GM18858 (cell line): ENCODE data around the gene AKR1A1.
"Not testable (repeated sequence)": the region's sequence is repeated elsewhere in the genome, so short reads cannot be mapped to it uniquely, and the experiment has no call there.

ENCODE experiments used
- ATAC-seq: cut with Tn5 transposase; IDR thresholded peaks from one replicate; pipeline ENCODE4 v1.9.1; 2021; ENCODE audit not compliant: unreplicated experiment

Gene AKR1A1

DNA sequence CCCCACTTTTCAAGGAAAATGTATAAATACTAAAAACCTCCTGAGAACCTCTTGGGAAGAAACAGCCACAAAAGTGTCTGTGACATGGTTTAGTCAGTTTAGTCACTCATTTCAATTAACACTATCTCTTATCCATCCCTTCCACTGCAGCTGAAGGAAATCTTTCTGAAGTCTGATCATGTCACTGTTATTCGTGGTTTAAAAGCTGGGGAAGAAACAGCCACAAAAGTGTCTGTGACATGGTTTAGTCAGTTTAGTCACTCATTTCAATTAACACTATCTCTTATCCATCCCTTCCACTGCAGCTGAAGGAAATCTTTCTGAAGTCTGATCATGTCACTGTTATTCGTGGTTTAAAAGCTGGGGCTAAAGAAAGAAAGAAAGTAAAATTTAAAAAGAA, 27.1 kb upstream of the AKR1A1 start:
- not testable (repeated sequence) for ATAC-seq

DNA sequence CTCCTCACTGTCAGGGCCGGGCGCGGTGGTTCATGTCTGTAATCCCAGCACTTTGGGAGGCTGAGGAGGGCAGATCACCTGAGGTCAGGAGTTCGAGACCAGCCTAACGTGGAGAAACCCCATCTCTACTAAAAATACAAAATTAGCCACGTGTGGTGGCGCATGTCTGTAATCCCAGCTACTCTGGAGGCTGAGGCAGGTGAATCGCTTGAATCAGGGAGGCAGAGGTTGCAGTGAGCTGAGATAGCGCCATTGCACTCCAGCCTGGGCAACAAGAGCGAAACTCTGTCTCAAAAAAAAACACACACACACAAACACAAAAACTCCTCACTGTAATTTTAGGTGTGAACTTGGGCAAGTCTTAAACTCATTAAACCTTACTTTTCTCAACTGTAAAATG, 26.7 kb upstream of the AKR1A1 start:
- ATAC-seq = not testable (repeated sequence)

DNA sequence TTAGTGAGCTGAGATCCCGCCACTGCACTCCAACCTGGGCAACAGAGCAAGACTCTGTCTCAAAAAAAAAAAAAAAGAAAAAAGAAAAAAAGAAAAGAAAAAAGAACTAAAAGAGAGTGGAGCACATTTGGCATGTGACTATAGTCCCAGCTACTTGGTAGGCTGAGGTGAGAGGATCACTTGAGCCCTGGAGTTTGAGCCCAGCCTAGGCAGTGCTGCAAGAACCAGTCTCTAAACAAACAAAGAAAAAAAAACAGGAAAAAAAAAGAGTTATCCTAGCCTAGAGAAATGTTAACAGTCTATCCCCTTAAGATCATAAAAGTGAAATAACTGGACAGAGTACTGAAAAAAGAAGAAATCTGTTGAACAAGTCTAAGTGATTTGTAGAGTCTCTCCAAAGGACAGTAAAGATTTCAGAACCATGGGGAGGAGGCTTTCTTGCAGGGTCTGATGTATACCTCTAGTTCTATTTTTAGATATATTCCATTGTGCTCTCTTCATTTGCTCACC, 24.4 kb upstream of the AKR1A1 start:
- ATAC-seq = no peak

DNA sequence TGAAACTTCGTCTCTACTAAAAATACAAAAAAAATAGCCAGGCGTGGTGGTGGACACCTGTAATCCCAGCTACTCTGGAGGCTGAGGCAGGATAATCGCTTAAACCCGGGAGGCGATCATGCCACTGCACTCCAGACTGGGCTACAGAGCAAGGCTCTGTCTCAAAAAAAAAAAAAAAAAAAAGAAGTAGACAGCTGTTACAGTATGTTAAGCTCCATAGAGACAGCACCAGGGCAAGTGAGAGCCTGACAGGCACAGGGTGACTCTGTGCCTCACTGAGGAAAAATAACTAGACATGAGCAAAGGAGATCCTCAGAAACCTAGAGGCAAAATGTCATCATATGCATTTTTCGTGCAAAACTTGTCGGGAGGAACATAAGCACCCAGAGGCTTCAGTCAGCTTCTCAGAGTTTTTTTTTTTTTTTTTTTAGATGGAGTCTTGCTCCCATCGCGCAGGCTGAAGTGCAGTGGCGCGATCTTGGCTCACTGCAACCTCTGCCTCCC, 19.9 kb upstream of the AKR1A1 start:
- ATAC-seq = no peak

- no peak for ATAC-seq
Observed at GRCh38 chr1:45531873-45532272, 18.8 kb upstream of the AKR1A1 start.

DNA sequence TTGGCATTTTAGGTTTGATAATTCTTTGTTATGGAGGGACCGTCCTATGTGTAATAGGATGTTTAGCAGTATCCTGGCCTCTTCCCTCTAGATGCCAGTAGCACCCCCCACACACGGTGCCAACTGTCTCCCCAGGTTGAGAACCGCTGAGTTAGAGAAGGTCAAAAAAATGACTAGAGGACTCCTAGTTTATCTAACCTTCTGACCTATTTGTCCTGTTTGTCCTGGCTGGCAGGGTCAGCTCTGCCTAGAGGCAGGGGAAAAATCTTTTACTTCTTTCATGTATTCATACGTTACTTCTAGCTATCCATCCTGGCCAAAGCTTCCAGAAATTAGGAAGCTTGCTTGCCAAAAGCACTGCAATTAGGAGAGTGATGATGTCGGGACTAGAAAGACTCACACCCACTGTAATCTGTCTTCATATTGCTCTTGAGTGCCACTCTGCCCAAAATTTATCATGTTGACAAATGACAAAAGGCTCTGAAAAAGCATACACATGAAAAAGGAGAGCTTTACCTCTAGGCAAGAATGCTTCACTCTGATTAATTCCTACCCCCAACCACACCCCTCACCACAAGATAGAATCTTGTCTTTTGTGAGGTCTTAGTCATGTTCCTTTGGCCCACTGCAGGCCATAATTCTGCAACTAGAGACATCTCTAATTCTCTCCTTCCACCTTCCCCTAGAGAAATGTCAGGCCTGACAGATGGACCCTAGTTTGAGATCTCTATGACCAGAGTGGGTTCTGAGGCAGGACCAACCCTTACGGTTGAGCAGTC, 14.4 kb upstream of the AKR1A1 start:
- no peak for ATAC-seq

GRCh38 chr1:45536886-45537285, 13.7 kb upstream of the AKR1A1 start:
- ATAC-seq = no peak

DNA sequence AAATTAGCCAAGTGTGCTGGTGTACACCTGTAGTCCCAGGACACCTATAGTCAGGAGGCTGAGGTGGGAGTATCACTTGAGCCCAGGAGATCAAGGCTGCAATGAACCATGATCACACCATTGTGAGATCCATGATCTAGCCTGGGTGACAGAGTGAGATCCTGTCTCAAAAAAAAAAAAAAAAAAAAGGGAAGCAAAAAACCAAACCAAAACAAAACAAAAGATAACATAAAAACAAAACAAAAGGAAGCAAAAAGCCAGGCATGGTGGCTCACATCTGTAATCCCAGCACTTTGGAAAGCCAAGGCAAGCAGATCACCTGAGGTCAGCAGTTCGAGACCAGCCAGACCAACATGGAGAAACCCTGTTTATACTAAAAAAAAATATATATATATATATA, 9.4 kb upstream of the AKR1A1 start:
- no peak for ATAC-seq

GRCh38 chr1:45542591-45542990, 8.0 kb upstream of the AKR1A1 start:
- no peak for ATAC-seq

DNA sequence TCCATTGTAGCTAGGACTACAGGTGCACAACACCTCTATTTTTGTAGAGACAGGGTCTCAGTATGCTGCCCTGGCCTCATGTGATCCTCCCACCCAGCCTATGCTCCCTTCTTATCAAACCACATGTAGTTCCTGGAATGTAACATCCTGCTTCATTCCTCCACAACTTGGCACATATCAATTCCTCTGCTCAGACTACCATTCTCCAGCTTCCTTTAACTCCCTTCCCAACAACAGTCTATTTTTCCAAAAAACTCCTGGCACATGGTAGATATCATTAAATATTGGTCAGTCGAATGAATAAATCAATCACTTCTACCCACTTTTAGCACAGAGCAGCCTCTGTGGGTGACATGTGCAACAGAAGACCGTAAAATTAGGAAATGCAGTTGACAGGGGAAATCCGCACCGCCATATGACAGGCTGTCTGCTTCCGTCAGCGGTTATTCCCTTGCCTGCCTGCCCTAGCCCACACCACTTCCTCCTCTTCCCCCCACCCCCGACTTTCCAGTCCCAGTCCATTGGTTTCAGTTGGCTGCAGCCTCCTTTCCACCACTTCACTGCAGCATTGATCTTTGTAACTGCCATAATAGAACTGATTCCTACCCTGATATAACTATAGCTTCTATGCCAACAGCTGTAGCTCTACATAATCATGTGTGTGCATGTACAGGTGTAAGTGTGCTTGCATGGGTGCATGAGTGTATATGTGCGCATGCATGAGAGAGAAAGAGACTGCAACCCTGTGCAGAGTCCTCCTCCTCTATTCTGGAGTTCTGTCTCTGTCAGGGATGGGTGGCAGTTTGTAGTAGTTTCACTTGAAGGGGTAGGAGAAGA, 6.8 kb upstream of the AKR1A1 start:
- no peak for ATAC-seq

GRCh38 chr1:45544530-45544929, 6.1 kb upstream of the AKR1A1 start:
- no peak for ATAC-seq

GRCh38 chr1:45545019-45545493, 5.6 kb upstream of the AKR1A1 start:
- ATAC-seq = peak; percentile 33

- ATAC-seq = no peak
Observed at GRCh38 chr1:45545553-45546310, 4.9 kb upstream of the AKR1A1 start.

GRCh38 chr1:45551684-45552083, 1.1 kb downstream of the AKR1A1 start:
- ATAC-seq = no peak

GRCh38 chr1:45552331-45552730, 1.7 kb downstream of the AKR1A1 start:
- no peak for ATAC-seq

DNA sequence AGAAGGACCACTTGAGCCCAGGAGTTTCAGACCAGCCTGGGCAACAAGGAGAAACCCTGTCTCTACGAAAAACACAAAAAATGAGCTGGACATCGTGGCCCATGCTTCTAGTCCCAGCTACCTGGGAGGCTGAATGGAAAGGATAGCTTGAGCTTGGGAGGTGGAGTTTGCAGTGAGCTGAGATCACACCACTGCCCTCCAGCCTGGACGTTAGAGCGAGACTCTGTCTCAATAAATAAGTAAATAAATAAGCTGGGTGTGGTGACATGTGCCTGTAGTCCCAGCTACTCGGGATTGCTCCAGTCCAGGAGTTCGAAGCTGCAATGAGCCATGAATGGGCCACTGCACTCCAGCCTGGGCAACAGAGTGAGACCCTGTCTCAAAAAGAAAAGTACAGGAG, 3.6 kb downstream of the AKR1A1 start:
- ATAC-seq = no peak

- ATAC-seq = no peak
Observed at GRCh38 chr1:45557422-45557944, 6.9 kb downstream of the AKR1A1 start.

DNA sequence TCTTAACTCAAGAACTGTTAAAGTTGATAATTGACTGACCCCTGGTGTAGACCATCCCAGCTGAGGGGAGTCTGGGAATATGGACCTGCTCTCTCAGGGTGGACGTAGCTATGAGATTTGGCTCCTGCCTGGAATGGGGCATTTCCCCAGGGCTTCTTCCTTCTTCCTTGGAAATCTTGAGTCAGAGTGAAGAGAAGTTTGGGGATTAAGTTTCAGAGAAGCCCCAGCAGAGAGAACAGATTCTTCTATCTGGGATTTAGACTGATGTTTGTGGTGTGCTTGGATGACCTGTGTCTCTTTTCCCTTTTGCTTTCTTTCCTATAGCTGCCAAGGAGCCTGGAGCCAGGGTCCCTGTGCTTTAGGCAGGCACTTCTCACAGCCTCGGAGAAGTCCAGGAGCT, 13.2 kb downstream of the AKR1A1 start:
- ATAC-seq = no peak

GRCh38 chr1:45566722-45567121, 16.1 kb downstream of the AKR1A1 start:
- ATAC-seq = no peak

DNA sequence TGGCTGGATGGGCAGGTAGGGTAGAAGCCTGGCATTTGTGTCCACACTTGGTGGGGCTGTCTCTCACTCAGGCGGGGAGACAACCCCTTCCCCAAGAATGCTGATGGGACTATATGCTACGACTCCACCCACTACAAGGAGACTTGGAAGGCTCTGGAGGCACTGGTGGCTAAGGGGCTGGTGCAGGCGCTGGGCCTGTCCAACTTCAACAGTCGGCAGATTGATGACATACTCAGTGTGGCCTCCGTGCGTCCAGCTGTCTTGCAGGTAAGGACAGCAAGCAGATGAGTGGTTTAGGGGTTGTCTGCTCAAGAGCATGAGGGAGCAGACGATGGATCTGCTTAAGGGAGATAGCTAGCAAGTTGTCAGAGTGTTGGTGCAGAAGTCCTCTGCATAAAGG, 17.3 kb downstream of the AKR1A1 start:
- ATAC-seq = no peak

- no peak for ATAC-seq
Observed at GRCh38 chr1:45568421-45568820, 17.8 kb downstream of the AKR1A1 start.
